Measurements from ENCODE around the gene SINHCAF.

SINHCAF gene

GRCh38 chr12:31232361-31232965 lies 93.5 kb downstream of the SINHCAF start:
- no peak for DNase-seq (ENCODE audit: low spot score)

DNA sequence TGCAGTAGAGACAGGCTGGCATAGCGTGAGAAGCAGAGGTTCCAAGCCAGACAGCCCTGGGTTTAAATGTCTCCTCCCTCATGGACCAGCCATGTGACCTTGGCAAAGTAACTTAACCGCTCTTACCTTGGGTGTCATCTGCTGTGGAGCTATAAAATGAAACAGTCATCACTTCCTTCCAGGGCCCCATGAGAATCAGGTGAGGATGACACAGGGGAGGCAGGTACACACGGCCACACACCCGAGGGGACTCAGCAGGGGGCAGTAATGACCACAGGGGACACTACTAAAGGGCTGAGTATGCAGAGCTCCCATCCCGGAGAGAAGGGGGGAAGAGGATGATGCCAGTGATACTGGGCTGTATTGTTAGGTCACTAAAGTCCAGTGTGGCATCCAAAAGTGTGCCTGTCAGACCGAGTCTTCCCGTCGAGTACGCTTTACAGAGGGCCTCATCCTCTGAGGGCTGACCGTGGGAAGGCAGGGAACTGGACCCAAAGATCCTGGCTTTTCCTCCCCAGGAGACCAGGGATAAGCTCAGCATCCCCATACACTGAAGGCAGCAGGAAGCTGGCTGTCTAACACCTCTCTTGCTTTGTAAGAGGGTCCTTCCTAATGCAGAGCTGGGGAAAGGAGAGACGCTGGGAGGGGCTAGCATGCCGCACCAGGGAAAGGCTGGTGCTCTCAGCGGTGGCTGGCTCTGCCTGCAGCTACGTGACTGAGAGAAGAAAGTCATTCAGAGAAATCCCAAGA lies 94.2 kb downstream of the SINHCAF start:
- no peak for DNase-seq (ENCODE audit: low spot score)

All from hepatic stellate cell (primary cell).